HepG2 (cell line): ENCODE results near the gene MYOC. TPM values are rescaled to one million over a fixed set of nuclear protein-coding genes. Genes with fewer than 3 reads are reported as not detected.

Experiments used
- AGO2 ChIP-seq: fragments of 200-400 bp; formaldehyde crosslinking; optimal IDR thresholded peaks from 2 replicates; pipeline ENCODE3; 2017; ENCODE audit warnings: mild to moderate bottlenecking, low read depth, low read length, moderate library complexity
- CBX2 ChIP-seq, 2 experiments: fragments of 200-600 bp in 1 of 2; sonication (generic); formaldehyde crosslinking in 1 of 2; IDR thresholded peaks; 2 replicates each; pipeline versions ENCODE4 v1.7.0 to v1.8.1; 2018 to 2022; ENCODE audit warnings: low read depth in 2 of 2, low read length in 1 of 2, mild to moderate bottlenecking in 1 of 2, missing genetic modification reagents in 1 of 2
- DNMT1 ChIP-seq: sonication (generic); formaldehyde crosslinking; IDR thresholded peaks from 2 replicates; pipeline ENCODE4 v1.5.1; 2020; ENCODE audit warnings: mild to moderate bottlenecking, missing genetic modification reagents
- GABPA ChIP-seq, 2 experiments: IDR thresholded peaks; 2 replicates each; pipeline ENCODE4 v1.6.1; 2011 to 2016; ENCODE audit warnings: low read depth in 2 of 2, low read length in 1 of 2, missing biosample characterization in 1 of 2, missing genetic modification characterization in 1 of 2
- HOXA5 ChIP-seq: sonication (generic); formaldehyde crosslinking; IDR thresholded peaks from 2 replicates; pipeline ENCODE4 v1.4.0; 2020; ENCODE audit warnings: missing genetic modification reagents
- HOXA9 ChIP-seq: sonication (generic); formaldehyde crosslinking; IDR thresholded peaks from 2 replicates; pipeline ENCODE4 v1.8.1; 2022; ENCODE audit warnings: missing genetic modification reagents, mild to moderate bottlenecking, moderate library complexity, borderline replicate concordance
- NKX3-1 ChIP-seq: sonication (generic); formaldehyde crosslinking; IDR thresholded peaks from 2 replicates; pipeline ENCODE4 v1.5.0; 2020; ENCODE audit warnings: missing genetic modification reagents
- REL ChIP-seq: sonication (generic); formaldehyde crosslinking; conservative IDR thresholded peaks from 2 replicates; pipeline ENCODE4 v1.8.0; 2022; ENCODE audit warnings: mild to moderate bottlenecking, missing genetic modification reagents, moderate library complexity
- RFX1 ChIP-seq: fragments of 450-650 bp; IDR thresholded peaks from 2 replicates; pipeline ENCODE4 v1.6.1; 2017
- SOX5 ChIP-seq: IDR thresholded peaks from 2 replicates; pipeline ENCODE4 v1.6.1; 2016; ENCODE audit warnings: borderline replicate concordance
- ZNF343 ChIP-seq: sonication (generic); formaldehyde crosslinking; IDR thresholded peaks from 2 replicates; pipeline ENCODE4 v1.4.0; 2020; ENCODE audit warnings: mild to moderate bottlenecking, missing genetic modification reagents
- ZNF589 ChIP-seq: sonication (generic); formaldehyde crosslinking; conservative IDR thresholded peaks from 2 replicates; pipeline ENCODE4 v1.8.0; 2022; ENCODE audit warnings: mild to moderate bottlenecking, moderate library complexity, missing genetic modification reagents
- ZNF670 ChIP-seq: sonication (generic); formaldehyde crosslinking; IDR thresholded peaks from 2 replicates; pipeline ENCODE4 v1.8.0; 2022; ENCODE audit warnings: mild to moderate bottlenecking, missing genetic modification reagents, borderline replicate concordance
- ZNF768 ChIP-seq: sonication (generic); formaldehyde crosslinking; IDR thresholded peaks from 2 replicates; pipeline ENCODE4 v1.4.0; 2020; ENCODE audit warnings: missing genetic modification reagents
- polyA plus RNA-seq, 8 experiments: library from polyadenylated mRNA; depleted of rRNA in 3 of 8; stranded (reverse) in 7 of 8; unstranded in 1 of 8; fragments of >200 nt; fragmentation: Illumina TruSeq in 4 of 8; extraction: Trizol in 4 of 8; gene quantifications; 2 replicates each; pipeline versions ENCODE4 v1.2.1 to v1.2.3, GENCODE V29; 2011 to 2016; ENCODE audit warnings: low read depth in 4 of 8, missing spikeins in 1 of 8, mixed read lengths in 1 of 8; ENCODE audit not compliant: insufficient read depth in 1 of 8
- total RNA-seq, 5 experiments: library from RNA; depleted of rRNA; stranded (reverse); fragments of >200 nt; fragmentation: Illumina TruSeq; extraction: Trizol; gene quantifications; 2 replicates each; pipeline ENCODE4 v1.2.3, GENCODE V29; 2016; ENCODE audit warnings: low read depth in 1 of 5
- TF ChIP-seq, protein P1 (sequence below): fragments of 450-650 bp; IDR thresholded peaks from 2 replicates; pipeline ENCODE4 v1.6.1; 2017; ENCODE audit warnings: mild to moderate bottlenecking
- TF ChIP-seq, protein P2 (sequence below), 2 experiments: IDR thresholded peaks; 2 replicates each; pipeline ENCODE4 v1.6.1; 2011 to 2012; ENCODE audit warnings: low read length in 2 of 2, borderline replicate concordance in 1 of 2, low read depth in 1 of 2, mild to moderate bottlenecking in 1 of 2, moderate library complexity in 1 of 2
- TF ChIP-seq, protein P3 (sequence below): sonication (generic); formaldehyde crosslinking; IDR thresholded peaks from 2 replicates; pipeline ENCODE4 v1.4.0; 2020; ENCODE audit warnings: missing genetic modification reagents

MYOC gene
- total and polyA plus RNA-seq, 2 of the 13 experiments (the other 11 are each of a cell fraction or from before 2014, with no cell fraction given), result not detected

DNA sequence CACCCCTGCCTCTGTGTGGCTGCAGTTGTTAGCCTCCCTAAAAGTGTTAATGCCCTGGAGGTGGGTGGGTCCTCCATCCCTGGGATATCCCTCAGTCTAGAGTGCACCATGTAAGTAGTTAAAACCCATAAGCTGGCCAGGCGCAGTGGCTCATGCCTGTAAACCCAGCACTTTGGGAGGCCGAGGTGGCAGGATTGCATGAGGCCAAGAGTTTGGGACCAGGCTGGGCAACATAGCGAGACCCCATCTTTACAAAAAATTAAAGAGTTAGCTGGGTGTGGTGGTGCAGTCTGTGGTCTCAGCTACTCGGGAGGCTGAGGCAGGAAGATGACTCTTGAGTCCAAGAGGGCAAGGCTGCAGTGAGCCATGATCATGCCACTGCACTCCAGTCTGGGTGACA lies 10.3 kb downstream of the MYOC start (continued):
- no peak for TF ChIP-seq DNMT1 (CRISPR knock-in tag)
- no peak for TF ChIP-seq ZNF768 (CRISPR knock-in tag)
- no peak for TF ChIP-seq HOXA5
- TF ChIP-seq, protein P1, sequence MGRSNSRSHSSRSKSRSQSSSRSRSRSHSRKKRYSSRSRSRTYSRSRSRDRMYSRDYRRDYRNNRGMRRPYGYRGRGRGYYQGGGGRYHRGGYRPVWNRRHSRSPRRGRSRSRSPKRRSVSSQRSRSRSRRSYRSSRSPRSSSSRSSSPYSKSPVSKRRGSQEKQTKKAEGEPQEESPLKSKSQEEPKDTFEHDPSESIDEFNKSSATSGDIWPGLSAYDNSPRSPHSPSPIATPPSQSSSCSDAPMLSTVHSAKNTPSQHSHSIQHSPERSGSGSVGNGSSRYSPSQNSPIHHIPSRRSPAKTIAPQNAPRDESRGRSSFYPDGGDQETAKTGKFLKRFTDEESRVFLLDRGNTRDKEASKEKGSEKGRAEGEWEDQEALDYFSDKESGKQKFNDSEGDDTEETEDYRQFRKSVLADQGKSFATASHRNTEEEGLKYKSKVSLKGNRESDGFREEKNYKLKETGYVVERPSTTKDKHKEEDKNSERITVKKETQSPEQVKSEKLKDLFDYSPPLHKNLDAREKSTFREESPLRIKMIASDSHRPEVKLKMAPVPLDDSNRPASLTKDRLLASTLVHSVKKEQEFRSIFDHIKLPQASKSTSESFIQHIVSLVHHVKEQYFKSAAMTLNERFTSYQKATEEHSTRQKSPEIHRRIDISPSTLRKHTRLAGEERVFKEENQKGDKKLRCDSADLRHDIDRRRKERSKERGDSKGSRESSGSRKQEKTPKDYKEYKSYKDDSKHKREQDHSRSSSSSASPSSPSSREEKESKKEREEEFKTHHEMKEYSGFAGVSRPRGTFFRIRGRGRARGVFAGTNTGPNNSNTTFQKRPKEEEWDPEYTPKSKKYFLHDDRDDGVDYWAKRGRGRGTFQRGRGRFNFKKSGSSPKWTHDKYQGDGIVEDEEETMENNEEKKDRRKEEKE, result no peak
- TF ChIP-seq NKX3-1 (CRISPR knock-in tag), result no peak
- no peak for TF ChIP-seq HOXA9 (CRISPR knock-in tag)
- no peak for TF ChIP-seq SOX5 (CRISPR knock-in tag)
- TF ChIP-seq RFX1, result no peak
- no peak for TF ChIP-seq ZNF589 (CRISPR knock-in tag)
- no peak for TF ChIP-seq GABPA (IDR thresholded peaks at IDR 0.05; ENCODE audit: low read depth, low read length)
- TF ChIP-seq GABPA (CRISPR knock-in tag; IDR thresholded peaks at IDR 0.05; ENCODE audit: low read depth), result no peak
- TF ChIP-seq, protein P2, sequence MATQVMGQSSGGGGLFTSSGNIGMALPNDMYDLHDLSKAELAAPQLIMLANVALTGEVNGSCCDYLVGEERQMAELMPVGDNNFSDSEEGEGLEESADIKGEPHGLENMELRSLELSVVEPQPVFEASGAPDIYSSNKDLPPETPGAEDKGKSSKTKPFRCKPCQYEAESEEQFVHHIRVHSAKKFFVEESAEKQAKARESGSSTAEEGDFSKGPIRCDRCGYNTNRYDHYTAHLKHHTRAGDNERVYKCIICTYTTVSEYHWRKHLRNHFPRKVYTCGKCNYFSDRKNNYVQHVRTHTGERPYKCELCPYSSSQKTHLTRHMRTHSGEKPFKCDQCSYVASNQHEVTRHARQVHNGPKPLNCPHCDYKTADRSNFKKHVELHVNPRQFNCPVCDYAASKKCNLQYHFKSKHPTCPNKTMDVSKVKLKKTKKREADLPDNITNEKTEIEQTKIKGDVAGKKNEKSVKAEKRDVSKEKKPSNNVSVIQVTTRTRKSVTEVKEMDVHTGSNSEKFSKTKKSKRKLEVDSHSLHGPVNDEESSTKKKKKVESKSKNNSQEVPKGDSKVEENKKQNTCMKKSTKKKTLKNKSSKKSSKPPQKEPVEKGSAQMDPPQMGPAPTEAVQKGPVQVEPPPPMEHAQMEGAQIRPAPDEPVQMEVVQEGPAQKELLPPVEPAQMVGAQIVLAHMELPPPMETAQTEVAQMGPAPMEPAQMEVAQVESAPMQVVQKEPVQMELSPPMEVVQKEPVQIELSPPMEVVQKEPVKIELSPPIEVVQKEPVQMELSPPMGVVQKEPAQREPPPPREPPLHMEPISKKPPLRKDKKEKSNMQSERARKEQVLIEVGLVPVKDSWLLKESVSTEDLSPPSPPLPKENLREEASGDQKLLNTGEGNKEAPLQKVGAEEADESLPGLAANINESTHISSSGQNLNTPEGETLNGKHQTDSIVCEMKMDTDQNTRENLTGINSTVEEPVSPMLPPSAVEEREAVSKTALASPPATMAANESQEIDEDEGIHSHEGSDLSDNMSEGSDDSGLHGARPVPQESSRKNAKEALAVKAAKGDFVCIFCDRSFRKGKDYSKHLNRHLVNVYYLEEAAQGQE (IDR thresholded peaks at IDR 0.05; ENCODE audit: borderline replicate concordance in 1 of 2, low read depth in 1 of 2, low read length in 2 of 2), result no peak
- no peak for TF ChIP-seq CBX2 (IDR thresholded peaks at IDR 0.05; ENCODE audit: low read depth, low read length)
- TF ChIP-seq CBX2 (CRISPR knock-in tag; IDR thresholded peaks at IDR 0.05; ENCODE audit: low read depth), result no peak
- no peak for TF ChIP-seq AGO2
- TF ChIP-seq, protein P3, sequence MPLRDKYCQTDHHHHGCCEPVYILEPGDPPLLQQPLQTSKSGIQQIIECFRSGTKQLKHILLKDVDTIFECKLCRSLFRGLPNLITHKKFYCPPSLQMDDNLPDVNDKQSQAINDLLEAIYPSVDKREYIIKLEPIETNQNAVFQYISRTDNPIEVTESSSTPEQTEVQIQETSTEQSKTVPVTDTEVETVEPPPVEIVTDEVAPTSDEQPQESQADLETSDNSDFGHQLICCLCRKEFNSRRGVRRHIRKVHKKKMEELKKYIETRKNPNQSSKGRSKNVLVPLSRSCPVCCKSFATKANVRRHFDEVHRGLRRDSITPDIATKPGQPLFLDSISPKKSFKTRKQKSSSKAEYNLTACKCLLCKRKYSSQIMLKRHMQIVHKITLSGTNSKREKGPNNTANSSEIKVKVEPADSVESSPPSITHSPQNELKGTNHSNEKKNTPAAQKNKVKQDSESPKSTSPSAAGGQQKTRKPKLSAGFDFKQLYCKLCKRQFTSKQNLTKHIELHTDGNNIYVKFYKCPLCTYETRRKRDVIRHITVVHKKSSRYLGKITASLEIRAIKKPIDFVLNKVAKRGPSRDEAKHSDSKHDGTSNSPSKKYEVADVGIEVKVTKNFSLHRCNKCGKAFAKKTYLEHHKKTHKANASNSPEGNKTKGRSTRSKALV (CRISPR knock-in tag), result no peak
- no peak for TF ChIP-seq REL
- TF ChIP-seq ZNF343 (CRISPR knock-in tag), result no peak
- no peak for TF ChIP-seq ZNF670 (CRISPR knock-in tag)
